GM12878 (cell line): ENCODE measurements around the gene ABHD8. TPM values are rescaled to one million over a fixed set of nuclear protein-coding genes. Genes with fewer than 3 reads are reported as not detected.

ENCODE experiments used
- ATF3 ChIP-seq: IDR thresholded peaks from 2 replicates; pipeline ENCODE4 v1.6.1; 2011; ENCODE audit warnings: low read depth, mild to moderate bottlenecking, low read length, moderate library complexity, borderline replicate concordance; ENCODE audit errors: extremely low read depth
- ATF7 ChIP-seq: fragments of 450-650 bp; IDR thresholded peaks from 2 replicates; pipeline ENCODE4 v1.6.1; 2016; ENCODE audit warnings: low read depth, mild to moderate bottlenecking
- BACH1 ChIP-seq: fragments of 450-650 bp; IDR thresholded peaks from 2 replicates; pipeline ENCODE4 v1.6.1; 2017; ENCODE audit warnings: mild to moderate bottlenecking, borderline replicate concordance
- DPF2 ChIP-seq: fragments of 450-650 bp; IDR thresholded peaks from 2 replicates; pipeline ENCODE4 v1.6.1; 2017; ENCODE audit warnings: mild to moderate bottlenecking
- E4F1 ChIP-seq: fragments of 450-650 bp; IDR thresholded peaks from 2 replicates; pipeline ENCODE4 v1.6.1; 2018; ENCODE audit warnings: borderline replicate concordance, mild to moderate bottlenecking; ENCODE audit not compliant: partially characterized antibody
- EP300 ChIP-seq, 2 experiments: fragments of 150-350 bp in 1 of 2; IDR thresholded peaks; 2 replicates each; pipeline ENCODE4 v1.6.1; 2011 to 2012; ENCODE audit warnings: low read depth in 2 of 2, low read length in 2 of 2, borderline replicate concordance in 1 of 2, improper control_type of control experiment in 1 of 2, inconsistent platforms in 1 of 2; ENCODE audit not compliant: control insufficient read depth in 1 of 2
- EZH2 ChIP-seq: IDR thresholded peaks from 2 replicates; pipeline ENCODE4 v1.6.1; 2012; ENCODE audit warnings: low read depth, mild to moderate bottlenecking, control low read depth, inconsistent platforms, low read length, borderline replicate concordance; ENCODE audit not compliant: control insufficient read depth
- KAT2A ChIP-seq: conservative IDR thresholded peaks from 2 replicates; pipeline ENCODE4 v1.6.1; 2011; ENCODE audit warnings: low read depth, low read length; ENCODE audit not compliant: control insufficient read depth
- KDM1A ChIP-seq: fragments of 200-600 bp; sonication (generic); IDR thresholded peaks from 2 replicates; pipeline ENCODE4 v1.6.1; 2016; ENCODE audit warnings: borderline replicate concordance
- LARP7 ChIP-seq: fragments of 450-650 bp; IDR thresholded peaks from 2 replicates; pipeline ENCODE4 v1.6.1; 2017; ENCODE audit warnings: mild to moderate bottlenecking
- POLR2AphosphoS2 ChIP-seq: IDR thresholded peaks from 2 replicates; pipeline ENCODE4 v1.6.1; 2011; ENCODE audit warnings: low read depth, mild to moderate bottlenecking, low read length, improper control_type of control experiment, moderate library complexity
- POLR2AphosphoS5 ChIP-seq: IDR thresholded peaks from 2 replicates; pipeline ENCODE4 v1.6.1; 2011; ENCODE audit warnings: mild to moderate bottlenecking, low read length, inconsistent platforms
- SMAD5 ChIP-seq: IDR thresholded peaks from 2 replicates; pipeline ENCODE4 v1.6.1; 2016; ENCODE audit warnings: antibody characterized with exemption, low read depth
- SREBF1 ChIP-seq: IDR thresholded peaks from 2 replicates; pipeline ENCODE4 v1.6.1; 2012; ENCODE audit warnings: mild to moderate bottlenecking, low read length
- TCF7 ChIP-seq: IDR thresholded peaks from 2 replicates; pipeline ENCODE4 v1.6.1; 2014; ENCODE audit warnings: antibody characterized with exemption, borderline replicate concordance
- YY1 ChIP-seq: IDR thresholded peaks from 2 replicates; pipeline ENCODE4 v1.6.1; 2011; ENCODE audit warnings: low read depth, mild to moderate bottlenecking, low read length
- ZBTB40 ChIP-seq: fragments of 450-650 bp; IDR thresholded peaks from 2 replicates; pipeline ENCODE4 v1.6.1; 2016; ENCODE audit warnings: mild to moderate bottlenecking, moderate library complexity, borderline replicate concordance
- ZNF384 ChIP-seq: IDR thresholded peaks from 2 replicates; pipeline ENCODE4 v1.6.1; 2012; ENCODE audit warnings: low read depth, mild to moderate bottlenecking, low read length, improper control_type of control experiment, borderline replicate concordance
- ZNF687 ChIP-seq: fragments of 450-650 bp; IDR thresholded peaks from 2 replicates; pipeline ENCODE4 v1.6.1; 2017; ENCODE audit warnings: mild to moderate bottlenecking, moderate library complexity
- polyA plus RNA-seq, 11 experiments: library from polyadenylated mRNA; depleted of rRNA in 4 of 11; unstranded in 6 of 11; stranded (reverse) in 5 of 11; fragments of >200 nt; fragmentation: Nextera tagmentation in 4 of 11; fragmentation: Illumina TruSeq in 1 of 11; extraction: Ambion mirVana in 4 of 11; extraction: Trizol in 1 of 11; gene quantifications; 1 replicate in 1 of 11; 2 replicates in 10 of 11; pipeline versions ENCODE4 v1.2.1 to v1.2.3, GENCODE V29; 2011 to 2016; ENCODE audit warnings: inconsistent platforms in 2 of 11, missing spikeins in 2 of 11, low read depth in 1 of 11
- total RNA-seq, 4 experiments: library from RNA; depleted of rRNA in 3 of 4; stranded (reverse); fragments of >200 nt in 3 of 4; fragmentation: Illumina TruSeq in 1 of 4; extraction: Trizol in 1 of 4; gene quantifications; 2 replicates each; pipeline versions ENCODE4 v1.2.1 to v1.2.3, GENCODE V29; 2013 to 2021

ABHD8 gene
- total and polyA plus RNA-seq, 10 of the 15 experiments (the other 5 are each of a cell fraction or from before 2014, with no cell fraction given): 0.03 to 12.5 (median 6.0) TPM

- TF ChIP-seq ZBTB40: no peak
- TF ChIP-seq SREBF1: no peak
- TF ChIP-seq DPF2: peak; percentile 38
- no peak for TF ChIP-seq POLR2AphosphoS2
- no peak for TF ChIP-seq E4F1
- TF ChIP-seq ATF3: no peak
- 0 out of 2 replicates have a peak, but pooled peaks have one; percentile 64 for TF ChIP-seq YY1
- TF ChIP-seq KDM1A: no peak
- peak; percentile 81; the same call in 1 of the 2 replicates for TF ChIP-seq LARP7
- no peak for TF ChIP-seq ATF7
- no peak for TF ChIP-seq EZH2
- no peak for TF ChIP-seq POLR2AphosphoS5
- no peak for TF ChIP-seq TCF7
- no peak for TF ChIP-seq EP300 (IDR thresholded peaks at IDR 0.05; ENCODE audit: borderline replicate concordance in 1 of 2, control insufficient read depth in 1 of 2, low read depth in 2 of 2, low read length in 2 of 2)
- TF ChIP-seq ZNF384: no peak
- TF ChIP-seq KAT2A: no peak
- no peak for TF ChIP-seq SMAD5
- peak; percentile 89 for TF ChIP-seq ZNF687
- TF ChIP-seq BACH1: no peak
These were observed 20.6 kb downstream of the ABHD8 start (continued) for GRCh38 chr19:17282488-17283125.
